Neural progenitor cell (in vitro differentiated cells): ENCODE data around the gene GJC2. TPM values are rescaled to one million over a fixed set of nuclear protein-coding genes. Genes with fewer than 3 reads are reported as not detected.

Experiments used
- DNase-seq: peaks from one replicate; pipeline ENCODE4 v3.0.0-alpha.2; 2016; ENCODE audit warnings: low spot score
- H2AFZ ChIP-seq: fragments of 200-600 bp; sonication (generic); replicated peaks from 2 replicates; pipeline ENCODE4 v1.6.1; 2016; ENCODE audit warnings: antibody characterized with exemption
- H3F3A ChIP-seq: fragments of 200-600 bp; sonication (generic); 2 replicates; pipeline ENCODE4 v1.6.1; 2016; ENCODE audit warnings: antibody characterized with exemption, low read depth
- H3K27ac ChIP-seq: fragments of 200-600 bp; sonication (generic); 2 replicates; pipeline ENCODE4 v1.5.1; 2016; ENCODE audit warnings: mild to moderate bottlenecking
- H3K27me3 ChIP-seq: fragments of 200-600 bp; sonication (generic); 2 replicates; pipeline ENCODE4 v1.6.1; 2016; ENCODE audit warnings: mild to moderate bottlenecking, moderate library complexity
- H3K36me3 ChIP-seq: fragments of 200-600 bp; sonication (generic); 2 replicates; pipeline ENCODE4 v1.5.1; 2016
- H3K4me1 ChIP-seq: fragments of 200-600 bp; sonication (generic); 2 replicates; pipeline ENCODE4 v1.6.1; 2016; ENCODE audit warnings: mixed run types
- H3K4me2 ChIP-seq: fragments of 200-600 bp; sonication (generic); 2 replicates; pipeline ENCODE4 v1.6.1; 2016
- H3K4me3 ChIP-seq: fragments of 200-600 bp; sonication (generic); 2 replicates; pipeline ENCODE4 v1.5.1; 2016
- H3K79me2 ChIP-seq: fragments of 200-600 bp; sonication (generic); 2 replicates; pipeline ENCODE4 v1.6.1; 2016; ENCODE audit warnings: low read depth
- H3K9ac ChIP-seq: fragments of 200-600 bp; sonication (generic); 2 replicates; pipeline ENCODE4 v1.6.1; 2016
- H3K9me3 ChIP-seq: fragments of 200-600 bp; sonication (generic); 2 replicates; pipeline ENCODE4 v1.5.1; 2016; ENCODE audit warnings: low read depth
- H4K20me1 ChIP-seq: fragments of 200-600 bp; sonication (generic); 2 replicates; pipeline ENCODE4 v1.6.1; 2016; ENCODE audit warnings: low read depth
- H3K27ac Mint-ChIP-seq: 3 replicates; pipeline ENCODE4 v1.8.0; 2021; ENCODE audit warnings: mixed read lengths
- H3K27me3 Mint-ChIP-seq: 2 replicates; pipeline ENCODE4 v1.8.0; 2022; ENCODE audit warnings: low read depth, mild to moderate bottlenecking, inconsistent platforms, moderate library complexity, mixed read lengths; ENCODE audit not compliant: insufficient read depth
- H3K36me3 Mint-ChIP-seq: 3 replicates; pipeline ENCODE4 v1.8.0; 2021; ENCODE audit warnings: mixed read lengths
- H3K4me1 Mint-ChIP-seq: 3 replicates; pipeline ENCODE4 v1.8.0; 2021; ENCODE audit warnings: mixed read lengths
- H3K4me3 Mint-ChIP-seq: 3 replicates; pipeline ENCODE4 v1.8.0; 2021; ENCODE audit warnings: mild to moderate bottlenecking, moderate library complexity, mixed read lengths
- H3K9me3 Mint-ChIP-seq: 3 replicates; pipeline ENCODE4 v1.8.0; 2020; ENCODE audit warnings: mixed read lengths
- EZH2 ChIP-seq: fragments of 200-600 bp; sonication (generic); IDR thresholded peaks from 2 replicates; pipeline ENCODE4 v1.6.1; 2017; ENCODE audit warnings: antibody characterized with exemption, mild to moderate bottlenecking, moderate library complexity
- EZH2phosphoT487 ChIP-seq: fragments of 200-600 bp; sonication (generic); IDR thresholded peaks from 2 replicates; pipeline ENCODE4 v1.6.1; 2017; ENCODE audit warnings: antibody characterized with exemption
- total RNA-seq: library from RNA; depleted of rRNA; stranded (reverse); fragments of >200 nt; gene quantifications from 2 replicates; pipeline ENCODE4 v1.2.3, GENCODE V29; 2015; ENCODE audit warnings: low replicate concordance
- TF ChIP-seq, protein P1 (sequence below): fragments of 200-600 bp; sonication (generic); IDR thresholded peaks from 2 replicates; pipeline ENCODE4 v1.5.1; 2017; ENCODE audit warnings: antibody characterized with exemption, mild to moderate bottlenecking

Gene GJC2
- total RNA-seq, 1 donor from 2014 or later, result not detected

DNA sequence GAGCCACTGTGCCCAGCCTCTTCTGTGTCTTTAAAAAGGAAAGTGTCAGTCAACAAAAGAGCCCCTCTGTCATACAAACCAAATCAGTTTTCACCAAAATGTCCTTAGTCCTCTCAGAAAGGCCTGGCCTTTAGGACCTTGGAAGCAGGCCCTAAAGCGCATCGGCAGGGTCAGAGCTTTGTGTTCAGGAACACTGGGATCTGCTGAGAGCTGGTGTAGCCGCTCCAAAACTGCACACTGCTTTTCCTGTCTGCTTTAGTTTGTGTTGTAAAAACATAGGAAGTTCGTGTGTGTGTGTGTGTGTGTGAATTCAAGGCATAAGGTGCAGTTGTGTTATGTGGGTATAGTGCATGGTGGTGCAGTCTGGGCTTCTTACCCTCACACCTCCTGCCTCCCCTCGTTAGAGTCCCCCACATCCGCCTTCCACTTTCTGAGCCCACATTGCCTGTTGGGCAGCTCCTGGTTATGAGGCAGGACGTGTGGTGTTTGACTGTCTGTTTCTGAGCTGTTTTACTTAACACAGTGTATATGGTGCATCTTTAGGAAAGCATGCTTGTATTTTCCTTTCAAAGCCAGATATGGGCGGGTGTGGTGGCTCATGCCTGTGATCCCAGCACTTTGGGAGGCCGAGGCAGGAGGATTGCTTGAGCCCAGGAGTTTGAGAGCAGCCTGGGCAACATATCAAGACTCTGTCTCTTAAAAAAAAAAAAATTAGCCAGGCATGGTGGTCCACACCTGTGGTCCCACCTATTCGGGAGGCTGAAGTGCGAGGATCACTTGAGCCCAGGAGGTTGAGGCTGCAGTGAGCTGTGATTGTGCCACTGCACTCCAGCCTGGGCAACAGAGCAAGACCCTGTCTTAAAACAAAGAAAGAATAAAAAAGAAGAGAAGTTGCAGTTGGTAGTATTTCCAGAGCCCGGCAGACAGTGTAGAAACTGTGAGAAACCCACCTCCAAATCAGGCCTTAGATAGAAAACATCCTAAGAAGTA lies 28.3 kb downstream of the GJC2 start:
- Mint-ChIP-seq H3K4me1 (no peaks in the 10 kb centered on the region), H3K9me3 (no peaks in the 10 kb centered on the region), H3K36me3 (peaks cover 2% of the 10 kb centered on the region), H3K27ac (no peak overlapping the region), H3K27me3 (peaks cover 2% of the 10 kb centered on the region), H3K4me3 (no peak overlapping the region)
- H3K36me3 ChIP-seq, result no peaks in the 10 kb centered on the region
- H3K27me3 ChIP-seq, result no peaks in the 10 kb centered on the region
- no peak overlapping the region for H2AFZ ChIP-seq
- peaks cover 12% of the 10 kb centered on the region for H4K20me1 ChIP-seq
- H3K4me3 ChIP-seq, result no peak overlapping the region
- no peak for TF ChIP-seq EZH2phosphoT487
- TF ChIP-seq, protein P1, sequence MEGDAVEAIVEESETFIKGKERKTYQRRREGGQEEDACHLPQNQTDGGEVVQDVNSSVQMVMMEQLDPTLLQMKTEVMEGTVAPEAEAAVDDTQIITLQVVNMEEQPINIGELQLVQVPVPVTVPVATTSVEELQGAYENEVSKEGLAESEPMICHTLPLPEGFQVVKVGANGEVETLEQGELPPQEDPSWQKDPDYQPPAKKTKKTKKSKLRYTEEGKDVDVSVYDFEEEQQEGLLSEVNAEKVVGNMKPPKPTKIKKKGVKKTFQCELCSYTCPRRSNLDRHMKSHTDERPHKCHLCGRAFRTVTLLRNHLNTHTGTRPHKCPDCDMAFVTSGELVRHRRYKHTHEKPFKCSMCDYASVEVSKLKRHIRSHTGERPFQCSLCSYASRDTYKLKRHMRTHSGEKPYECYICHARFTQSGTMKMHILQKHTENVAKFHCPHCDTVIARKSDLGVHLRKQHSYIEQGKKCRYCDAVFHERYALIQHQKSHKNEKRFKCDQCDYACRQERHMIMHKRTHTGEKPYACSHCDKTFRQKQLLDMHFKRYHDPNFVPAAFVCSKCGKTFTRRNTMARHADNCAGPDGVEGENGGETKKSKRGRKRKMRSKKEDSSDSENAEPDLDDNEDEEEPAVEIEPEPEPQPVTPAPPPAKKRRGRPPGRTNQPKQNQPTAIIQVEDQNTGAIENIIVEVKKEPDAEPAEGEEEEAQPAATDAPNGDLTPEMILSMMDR, result no peak
- no peak overlapping the region for H3K27ac ChIP-seq
- DNase-seq, result no peak
- H3F3A ChIP-seq, result no peaks in the 10 kb centered on the region
- H3K9ac ChIP-seq, result no peak overlapping the region
- no peak overlapping the region for H3K4me2 ChIP-seq
- peaks cover 4% of the 10 kb centered on the region for H3K4me1 ChIP-seq
- H3K9me3 ChIP-seq, result no peaks in the 10 kb centered on the region
- peaks cover 11% of the 10 kb centered on the region for H3K79me2 ChIP-seq

DNA sequence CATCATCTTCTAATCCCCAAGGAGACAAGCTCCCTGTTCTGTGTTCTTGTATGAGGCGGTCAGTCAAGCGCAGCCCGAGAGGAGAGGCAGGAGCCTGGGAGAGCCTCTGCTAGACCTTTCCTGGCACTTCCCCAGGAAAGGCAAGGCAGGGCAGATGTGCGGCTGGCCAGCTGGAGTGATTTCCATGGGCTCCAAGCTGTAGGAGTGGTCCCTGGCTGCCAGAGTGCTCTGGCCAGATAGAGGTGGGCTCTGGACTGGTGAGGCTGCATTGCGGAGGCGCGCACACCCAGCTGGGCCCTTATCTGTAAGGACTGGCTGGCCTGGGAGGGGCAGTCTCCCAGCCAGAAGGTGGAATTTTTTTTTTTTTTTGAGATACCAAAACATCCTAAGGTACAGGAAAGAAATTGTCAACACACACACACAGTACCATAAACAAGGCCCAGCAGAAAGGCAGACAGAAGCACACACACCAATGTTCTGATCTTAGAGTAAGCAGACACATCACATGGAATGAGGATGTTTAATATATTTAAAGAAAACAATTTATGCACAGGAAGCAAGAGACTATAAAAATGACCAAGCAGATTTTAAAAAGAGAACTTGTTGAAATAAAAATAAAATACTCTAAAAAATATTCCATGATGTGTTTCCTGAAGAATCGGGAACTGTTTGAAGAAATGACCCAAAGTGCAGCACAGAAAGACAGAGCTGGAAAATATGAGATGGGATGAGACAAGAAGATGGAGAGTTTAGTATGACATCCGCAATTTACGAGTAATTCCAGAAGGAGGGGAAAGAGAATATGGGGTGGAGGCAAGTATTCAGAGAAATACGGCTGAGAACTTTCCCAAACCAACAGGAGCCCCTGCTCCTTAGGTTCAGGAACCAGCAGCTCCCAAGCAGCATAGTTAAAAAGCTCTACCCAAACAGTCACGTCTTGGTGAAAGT lies 29.3 kb downstream of the GJC2 start:
- Histone ChIP-seq H3K27me3 (no peaks in the 10 kb centered on the region), H4K20me1 (peaks cover 4% of the 10 kb centered on the region), H3K4me1 (no peaks in the 10 kb centered on the region), H3K4me2 (no peak overlapping the region), H3K79me2 (peaks cover 7% of the 10 kb centered on the region), H3K4me3 (no peak overlapping the region), H3K9me3 (no peaks in the 10 kb centered on the region), H3F3A (no peaks in the 10 kb centered on the region), H3K9ac (no peak overlapping the region), H3K27ac (no peak overlapping the region), H3K36me3 (no peaks in the 10 kb centered on the region), H2AFZ (no peak overlapping the region)
- no peak for DNase-seq
- no peak overlapping the region for H3K4me3 Mint-ChIP-seq
- H3K4me1 Mint-ChIP-seq, result peaks cover 7% of the 10 kb centered on the region
- no peaks in the 10 kb centered on the region for H3K9me3 Mint-ChIP-seq
- TF ChIP-seq EZH2 (no peak), EZH2phosphoT487 (no peak)
- TF ChIP-seq, protein P1, result no peak
- H3K36me3 Mint-ChIP-seq, result peaks cover 2% of the 10 kb centered on the region
- H3K27me3 Mint-ChIP-seq, result peaks cover 2% of the 10 kb centered on the region
- no peak overlapping the region for H3K27ac Mint-ChIP-seq

DNA sequence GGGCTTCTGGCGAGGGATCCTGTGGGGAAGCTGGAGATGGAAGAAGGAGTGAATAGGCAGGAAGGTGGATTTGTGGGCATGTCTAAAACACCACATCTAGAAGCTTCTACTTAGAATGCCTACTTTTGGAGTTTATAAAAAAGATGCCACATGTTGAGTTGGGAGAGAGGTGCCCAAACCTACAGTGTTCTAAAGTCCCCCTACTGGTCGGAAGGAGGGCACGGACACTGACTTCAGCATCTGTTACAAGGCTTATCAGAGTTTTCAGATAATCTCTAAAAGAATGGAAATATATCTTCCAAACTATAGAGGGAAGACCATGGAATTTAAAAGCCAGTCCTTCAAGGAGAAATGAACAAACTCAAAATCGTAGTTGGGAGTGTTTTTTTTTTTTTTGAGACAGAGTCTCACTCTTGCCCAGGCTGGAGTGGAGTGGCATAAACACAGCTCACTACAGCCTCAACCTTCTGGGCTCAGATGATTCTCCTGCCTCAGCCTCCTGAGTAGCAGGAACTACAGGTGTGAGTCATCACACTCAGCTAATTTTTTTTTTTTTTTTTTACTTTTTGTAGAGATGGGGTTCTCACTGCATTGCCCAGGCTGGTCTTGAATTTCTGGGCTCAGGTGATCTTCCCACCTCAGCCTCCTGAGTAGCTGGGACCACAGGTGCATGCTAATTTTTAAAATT lies 30.7 kb downstream of the GJC2 start:
- no peak overlapping the region for H3K4me3 ChIP-seq
- H3K36me3 ChIP-seq, result no peaks in the 10 kb centered on the region
- H3K4me1 Mint-ChIP-seq, result peaks cover 14% of the 10 kb centered on the region
- H3K27ac ChIP-seq, result no peak overlapping the region
- H3K4me2 ChIP-seq, result no peak overlapping the region
- H3F3A ChIP-seq, result no peaks in the 10 kb centered on the region
- H3K36me3 Mint-ChIP-seq, result peaks cover 2% of the 10 kb centered on the region
- DNase-seq, result no peak
- H3K4me1 ChIP-seq, result no peaks in the 10 kb centered on the region
- H3K4me3 Mint-ChIP-seq, result no peak overlapping the region
- TF ChIP-seq EZH2, result no peak
- TF ChIP-seq, protein P1, result peak; percentile 43
- H4K20me1 ChIP-seq, result no peaks in the 10 kb centered on the region
- no peaks in the 10 kb centered on the region for H3K9me3 ChIP-seq
- no peak overlapping the region for H3K9ac ChIP-seq
- H2AFZ ChIP-seq, result no peak overlapping the region
- peaks cover 2% of the 10 kb centered on the region for H3K27me3 Mint-ChIP-seq
- H3K27ac Mint-ChIP-seq, result no peak overlapping the region
- H3K9me3 Mint-ChIP-seq, result no peaks in the 10 kb centered on the region
- no peaks in the 10 kb centered on the region for H3K79me2 ChIP-seq
- H3K27me3 ChIP-seq, result no peaks in the 10 kb centered on the region
